ES-I3 (cell line): ENCODE measurements around the gene XIRP1.

Experiments
- H3K36me3 ChIP-seq: 2 replicates; pipeline ENCODE4 v1.6.1; 2013; ENCODE audit warnings: mild to moderate bottlenecking, low read length, control low read depth, moderate library complexity; ENCODE audit not compliant: insufficient read depth
- H3K4me1 ChIP-seq: 2 replicates; pipeline ENCODE4 v1.6.1; 2013; ENCODE audit warnings: mild to moderate bottlenecking, control low read depth, low read length; ENCODE audit not compliant: insufficient read depth
- H3K9ac ChIP-seq: 2 replicates; pipeline ENCODE4 v1.6.1; 2013; ENCODE audit warnings: low read depth, mild to moderate bottlenecking, low read length, moderate library complexity
- H3K9me3 ChIP-seq: 2 replicates; pipeline ENCODE4 v1.6.1; 2013; ENCODE audit warnings: mild to moderate bottlenecking, low read length, moderate library complexity; ENCODE audit not compliant: control insufficient read depth, insufficient read depth

Gene XIRP1

DNA sequence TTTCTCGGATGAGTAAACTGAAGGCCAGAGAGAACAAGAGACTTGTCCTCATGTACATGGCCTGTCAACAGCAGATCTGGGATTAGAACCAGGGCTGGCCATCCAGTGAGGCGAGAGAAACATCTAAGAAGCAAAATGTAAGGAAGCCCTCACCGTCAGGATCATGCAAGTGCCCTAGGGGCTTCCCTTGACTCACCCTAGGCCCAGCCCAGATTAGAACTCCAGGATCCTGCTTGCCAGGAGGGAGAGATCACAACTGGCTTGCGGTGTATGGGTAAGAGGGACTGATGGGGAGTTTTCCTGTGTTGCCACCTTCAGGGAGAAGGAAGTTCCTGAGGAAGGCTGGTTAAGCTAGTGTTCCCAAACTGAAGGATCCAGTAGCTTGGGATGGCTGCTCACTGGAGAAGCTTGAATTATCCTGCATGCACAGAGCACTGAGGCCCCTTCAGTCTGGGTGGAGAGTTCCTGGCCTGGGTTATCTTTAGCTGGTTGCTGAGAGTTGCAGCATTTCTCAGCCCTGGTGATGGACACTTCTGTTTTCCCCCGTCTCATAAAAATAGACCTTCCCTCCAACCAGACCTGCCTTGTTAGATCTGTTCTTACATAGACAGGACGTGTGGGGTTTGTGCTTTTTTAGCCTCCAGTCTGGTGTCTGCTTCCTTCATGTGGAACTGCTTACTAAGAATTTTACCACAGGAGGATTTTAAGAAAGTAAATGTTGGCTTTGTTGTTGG is 28.2 kb upstream of the XIRP1 start:
- 0 out of 2 replicates have a peak, but pooled peaks cover 3% of the 10 kb centered on the region for H3K4me1 ChIP-seq
- H3K9me3 ChIP-seq, result no peaks in the 10 kb centered on the region
- no peaks in the 10 kb centered on the region for H3K36me3 ChIP-seq
- no peak overlapping the region for H3K9ac ChIP-seq

DNA sequence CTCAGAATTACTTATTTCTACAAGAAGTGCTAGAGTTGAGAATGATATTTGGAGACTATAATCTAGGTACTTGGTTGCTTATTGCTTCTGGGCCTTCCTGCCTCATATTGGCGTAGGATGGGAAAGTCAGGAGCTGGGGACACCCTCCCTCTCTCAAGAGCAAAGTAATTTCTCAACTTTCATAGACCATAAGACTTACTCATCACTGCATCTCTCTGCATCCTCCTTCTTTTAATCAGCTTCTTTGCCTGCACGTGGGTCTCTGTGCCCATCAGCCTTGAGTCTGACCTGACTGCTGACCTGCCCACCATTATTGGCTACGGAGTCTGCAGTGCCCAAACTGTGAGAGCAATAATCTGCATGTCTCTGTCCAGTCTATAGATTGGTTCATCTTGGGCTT is 27.3 kb upstream of the XIRP1 start:
- 0 out of 2 replicates have a peak, but pooled peaks cover 3% of the 10 kb centered on the region for H3K4me1 ChIP-seq
- H3K36me3 ChIP-seq, result no peaks in the 10 kb centered on the region
- H3K9me3 ChIP-seq, result no peaks in the 10 kb centered on the region
- no peak overlapping the region for H3K9ac ChIP-seq

DNA sequence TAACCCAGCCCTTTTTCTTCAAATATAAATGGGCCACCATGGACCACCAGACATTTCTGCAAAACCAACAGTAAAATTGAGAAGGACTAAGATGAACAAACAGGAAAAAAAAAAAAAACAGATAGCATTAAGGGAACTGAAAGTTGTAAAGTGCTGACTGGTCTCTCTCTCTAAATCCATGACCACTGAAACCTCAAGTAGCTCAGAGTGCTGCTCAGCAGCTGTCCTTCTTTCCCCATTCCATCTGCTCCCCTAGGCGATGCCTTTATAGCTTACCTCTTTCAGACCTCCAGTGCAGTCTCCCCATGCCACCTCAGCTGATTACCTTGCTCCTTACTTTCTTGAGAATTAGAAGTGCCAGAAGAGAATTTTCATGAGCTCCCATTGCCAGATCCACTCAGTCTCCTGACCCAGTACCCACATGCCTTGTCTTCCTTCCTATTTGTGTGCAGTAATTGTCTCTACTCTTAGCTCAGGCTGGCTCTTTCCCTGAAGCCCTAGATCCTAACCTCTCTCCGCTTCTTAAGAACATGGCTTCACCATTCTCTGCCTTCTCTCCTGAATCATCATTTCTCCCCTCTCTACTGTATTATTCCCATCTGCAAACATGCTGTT is 23.9 kb upstream of the XIRP1 start:
- Histone ChIP-seq H3K9ac (no peak overlapping the region), H3K4me1 (peaks cover 16% of the 10 kb centered on the region; the same call in 1 of the 2 replicates), H3K36me3 (no peaks in the 10 kb centered on the region), H3K9me3 (no peaks in the 10 kb centered on the region)

DNA sequence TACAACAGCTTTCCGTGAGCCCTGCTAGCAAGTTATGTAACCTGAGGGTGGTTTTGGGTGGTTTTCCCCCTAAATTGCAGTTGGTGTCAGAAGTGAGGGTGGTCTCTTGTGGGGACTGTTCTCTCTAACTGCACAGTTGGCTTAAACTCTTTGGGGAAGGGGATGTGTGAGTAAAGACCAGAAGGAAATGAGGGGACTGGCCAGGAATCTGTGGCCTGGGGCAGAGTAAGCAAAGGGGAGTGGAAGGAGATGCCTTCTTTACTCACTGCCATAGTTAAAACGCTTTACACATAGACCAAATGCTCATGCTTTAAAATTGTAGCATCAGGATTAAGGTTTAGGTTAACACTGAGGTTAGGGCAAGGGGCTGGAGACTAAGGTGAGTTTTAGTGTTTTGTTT is 21.2 kb upstream of the XIRP1 start:
- Histone ChIP-seq H3K9me3 (no peaks in the 10 kb centered on the region), H3K4me1 (peaks cover 26% of the 10 kb centered on the region), H3K9ac (no peak overlapping the region), H3K36me3 (no peaks in the 10 kb centered on the region)

DNA sequence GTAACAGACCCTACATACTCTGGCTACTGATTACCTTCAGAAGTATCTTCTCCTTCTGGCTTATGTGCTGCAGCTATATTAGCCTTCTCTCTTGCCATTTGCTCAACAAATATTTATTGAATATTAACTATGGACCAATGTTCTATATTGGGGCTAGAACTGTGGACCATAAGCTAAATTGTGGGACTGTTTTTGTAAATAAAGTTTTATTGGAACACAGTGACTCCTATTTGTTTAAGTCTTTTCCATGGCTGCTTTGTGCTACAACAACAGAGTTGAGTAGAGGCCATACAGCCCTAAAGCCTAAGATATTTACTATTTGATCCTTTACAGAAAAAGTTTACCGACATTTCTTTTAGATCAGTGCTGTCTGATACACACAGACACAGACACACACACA is 20.3 kb upstream of the XIRP1 start:
- no peaks in the 10 kb centered on the region for H3K36me3 ChIP-seq

DNA sequence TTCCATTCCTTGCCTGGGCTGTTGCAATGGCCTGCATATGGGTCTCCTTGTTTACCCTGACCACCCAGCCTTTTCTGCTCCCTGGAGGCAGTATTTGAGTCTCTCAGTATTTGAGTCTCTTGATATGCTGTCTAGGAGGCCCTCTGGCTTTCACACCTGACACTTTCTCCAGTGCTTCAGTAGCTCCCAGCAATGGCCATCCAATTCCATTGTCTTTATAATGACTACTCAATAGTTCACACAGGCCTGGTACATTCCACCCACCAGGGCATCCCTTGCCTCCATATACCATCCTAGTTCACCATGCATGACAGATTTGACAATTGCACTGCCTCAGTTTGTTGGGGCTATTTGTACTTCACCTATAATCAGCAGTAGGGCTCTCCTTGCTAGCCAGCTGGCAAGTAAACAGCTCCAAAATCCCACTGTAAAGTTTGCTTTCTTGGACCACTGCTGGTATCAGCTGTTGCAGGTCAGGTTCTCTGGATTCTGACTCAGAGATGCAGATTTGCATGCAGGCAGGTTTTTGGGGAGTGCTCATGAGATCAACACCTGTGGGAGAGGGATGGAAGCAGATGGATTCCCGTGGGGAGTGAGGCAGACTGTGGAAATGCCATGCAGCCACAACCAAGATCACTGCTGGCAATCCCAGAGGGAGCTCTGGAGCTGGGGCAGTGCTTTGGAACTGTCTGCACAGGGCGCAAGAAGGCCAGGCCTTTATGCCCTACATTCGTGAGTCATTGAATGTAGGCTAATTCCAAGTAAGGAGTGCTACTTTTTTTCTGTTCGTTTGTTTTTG is 19.1 kb upstream of the XIRP1 start:
- Histone ChIP-seq H3K4me1 (peaks cover 33% of the 10 kb centered on the region), H3K9ac (no peak overlapping the region), H3K36me3 (no peaks in the 10 kb centered on the region), H3K9me3 (no peaks in the 10 kb centered on the region)

More for the DNA sequence above, 20.3 kb upstream of the XIRP1 start:
- H3K4me1 ChIP-seq, result peaks cover 32% of the 10 kb centered on the region
- H3K9me3 ChIP-seq, result no peaks in the 10 kb centered on the region
- no peak overlapping the region for H3K9ac ChIP-seq

DNA sequence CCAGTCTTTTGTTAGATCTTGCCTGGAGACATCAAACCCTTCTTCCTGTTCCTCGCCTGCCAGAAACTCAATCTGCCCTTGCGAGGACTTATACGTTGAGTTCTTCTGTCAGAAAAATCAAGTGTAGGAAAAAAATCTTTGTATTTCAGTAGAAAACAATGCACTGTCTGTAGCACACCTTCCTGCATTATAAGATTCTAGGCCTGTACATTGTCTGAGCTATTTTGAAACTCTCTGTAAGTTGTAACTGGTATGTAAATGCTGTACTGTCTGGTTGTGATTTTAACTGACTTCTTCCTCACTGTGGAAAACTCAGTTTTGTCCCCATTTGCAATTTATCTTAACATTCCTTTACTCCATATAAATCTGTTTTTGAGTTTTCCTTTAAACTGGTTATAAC is 17.7 kb upstream of the XIRP1 start:
- Histone ChIP-seq H3K4me1 (peaks cover 33% of the 10 kb centered on the region), H3K36me3 (no peaks in the 10 kb centered on the region), H3K9me3 (no peaks in the 10 kb centered on the region)

DNA sequence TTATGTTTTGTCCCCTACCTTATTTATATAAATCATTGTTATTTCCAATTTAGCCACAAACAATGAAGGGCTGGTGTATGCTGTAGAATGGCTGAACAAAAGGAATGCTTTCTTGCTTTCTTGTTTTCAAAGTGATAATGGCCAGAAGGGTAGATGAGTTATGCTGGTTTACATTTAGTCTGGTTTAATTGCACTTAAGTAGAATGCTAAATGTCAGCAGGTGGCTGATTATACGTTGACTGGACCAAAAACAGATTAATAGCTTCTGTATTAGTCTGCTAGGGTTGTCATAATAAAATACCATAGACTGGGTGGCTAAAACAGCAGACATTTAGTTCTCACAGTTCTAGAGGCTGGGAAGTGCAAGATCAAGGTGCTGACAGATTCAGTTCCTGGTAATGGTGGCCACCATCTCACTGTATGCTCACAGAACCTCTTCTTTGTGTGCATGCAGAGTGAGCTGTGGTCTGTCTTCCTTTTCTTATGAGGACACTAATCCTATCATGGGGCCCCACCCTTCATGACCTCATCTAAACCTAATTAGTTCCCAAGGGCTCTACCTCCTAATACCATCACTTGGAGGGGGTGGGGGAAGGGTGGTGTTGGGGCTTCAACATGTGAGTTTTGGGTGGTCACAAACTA is 17.1 kb upstream of the XIRP1 start:
- H3K36me3 ChIP-seq, result no peaks in the 10 kb centered on the region
- peaks cover 33% of the 10 kb centered on the region for H3K4me1 ChIP-seq
- H3K9me3 ChIP-seq, result no peaks in the 10 kb centered on the region
- H3K9ac ChIP-seq, result no peak overlapping the region

More for the DNA sequence above, 17.7 kb upstream of the XIRP1 start:
- H3K9ac ChIP-seq, result no peak overlapping the region

DNA sequence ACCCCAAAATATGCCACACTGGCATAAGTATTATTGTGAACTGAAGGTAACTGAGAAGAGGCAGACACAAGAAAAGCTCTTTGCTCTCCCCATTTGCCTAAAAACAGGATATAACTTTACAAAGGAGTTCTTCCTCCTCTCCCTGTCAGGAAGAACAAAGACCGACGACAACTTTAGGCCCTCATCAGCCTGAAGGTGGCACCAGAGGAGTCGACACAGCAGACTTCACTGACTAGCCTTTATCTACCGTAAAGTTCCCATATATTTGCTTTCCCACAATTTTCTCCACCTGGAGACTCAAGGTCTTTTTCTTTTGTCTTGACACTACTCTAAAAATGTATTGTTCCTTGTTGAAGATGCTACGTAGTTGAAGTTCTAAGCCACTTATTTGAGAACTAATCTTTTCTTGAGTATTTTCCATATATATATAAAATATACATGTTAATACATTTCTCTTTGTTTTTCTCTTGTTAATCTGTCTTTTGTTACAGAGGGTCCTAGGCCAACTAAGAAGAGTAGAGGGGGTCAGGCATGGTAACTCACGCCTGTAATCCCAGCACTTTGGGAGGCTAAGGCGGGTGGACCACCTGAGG is 16.2 kb upstream of the XIRP1 start:
- H3K9ac ChIP-seq, result no peak overlapping the region
- no peaks in the 10 kb centered on the region for H3K36me3 ChIP-seq

DNA sequence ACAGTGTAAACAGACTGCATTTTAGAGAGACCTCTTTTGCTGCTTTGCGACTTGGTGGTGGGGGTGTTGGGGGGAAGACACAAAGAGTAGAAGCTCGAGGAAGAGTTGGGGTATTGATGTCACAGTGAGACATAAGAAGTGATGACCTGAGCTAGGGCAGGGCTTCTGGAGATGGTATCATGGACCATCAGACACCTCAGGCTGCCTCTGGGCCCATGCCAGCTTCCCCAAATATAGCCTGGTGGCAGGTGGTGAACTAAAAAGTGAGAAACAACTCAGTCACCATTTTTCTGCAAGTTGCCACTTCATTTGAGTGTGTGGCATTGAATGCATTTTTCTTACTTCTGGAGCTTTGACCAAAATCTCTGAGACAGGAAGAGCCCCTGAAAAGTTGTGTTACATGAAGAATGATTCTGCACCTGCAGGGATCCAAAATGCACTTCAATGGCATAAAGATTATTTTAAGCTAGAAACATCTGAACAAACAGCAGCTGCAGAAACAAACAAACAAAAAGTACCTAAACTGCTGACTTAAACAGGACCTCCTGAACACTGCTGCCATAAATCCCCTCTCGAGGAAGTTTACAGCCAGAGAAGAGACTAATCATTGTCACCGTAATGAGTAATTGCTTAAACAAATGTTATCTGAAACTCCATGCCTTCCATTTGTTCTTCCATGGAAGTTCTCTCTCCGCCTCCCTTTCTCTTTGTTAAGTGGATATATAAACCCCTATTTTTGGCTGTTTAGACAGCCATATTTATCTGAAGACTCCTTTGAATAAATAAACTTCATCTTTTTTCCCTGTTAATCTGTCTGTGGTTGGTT is 15.2 kb upstream of the XIRP1 start:
- Histone ChIP-seq H3K36me3 (no peaks in the 10 kb centered on the region), H3K9ac (no peak overlapping the region), H3K4me1 (peaks cover 25% of the 10 kb centered on the region), H3K9me3 (no peaks in the 10 kb centered on the region)

More for the DNA sequence above, 16.2 kb upstream of the XIRP1 start:
- H3K4me1 ChIP-seq, result peaks cover 31% of the 10 kb centered on the region
- H3K9me3 ChIP-seq, result no peaks in the 10 kb centered on the region

DNA sequence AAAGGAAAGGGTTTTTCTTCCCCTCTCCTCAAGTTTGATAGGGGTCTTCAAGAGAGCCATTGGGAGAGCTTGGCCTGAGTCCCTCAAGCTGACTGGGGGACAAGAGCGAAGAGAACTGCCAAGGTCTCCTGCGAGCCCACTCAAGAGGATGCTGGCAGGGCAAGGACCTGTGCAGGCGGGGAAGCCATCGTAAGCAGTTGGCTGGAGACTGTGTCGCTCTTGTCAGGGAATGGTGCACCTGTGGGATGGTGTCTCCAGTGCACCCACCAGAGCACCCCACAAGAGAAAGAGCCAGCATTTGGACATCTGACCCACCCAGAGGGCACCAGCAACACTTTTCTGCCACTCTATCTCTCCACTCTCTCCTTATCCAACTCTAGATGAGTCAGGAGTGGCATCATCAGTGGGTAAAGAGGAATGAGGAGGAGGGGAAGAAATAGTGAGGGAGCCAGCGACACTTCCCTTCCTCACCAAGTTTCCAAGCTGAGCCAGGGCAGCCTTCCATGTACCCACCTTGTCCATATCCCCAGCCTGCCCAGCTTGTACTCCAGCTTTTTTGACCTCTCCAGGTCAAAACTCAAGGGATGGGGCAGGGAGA is 13.6 kb upstream of the XIRP1 start:
- Histone ChIP-seq H3K4me1 (peaks cover 17% of the 10 kb centered on the region), H3K9me3 (no peaks in the 10 kb centered on the region), H3K9ac (no peak overlapping the region), H3K36me3 (no peaks in the 10 kb centered on the region)

DNA sequence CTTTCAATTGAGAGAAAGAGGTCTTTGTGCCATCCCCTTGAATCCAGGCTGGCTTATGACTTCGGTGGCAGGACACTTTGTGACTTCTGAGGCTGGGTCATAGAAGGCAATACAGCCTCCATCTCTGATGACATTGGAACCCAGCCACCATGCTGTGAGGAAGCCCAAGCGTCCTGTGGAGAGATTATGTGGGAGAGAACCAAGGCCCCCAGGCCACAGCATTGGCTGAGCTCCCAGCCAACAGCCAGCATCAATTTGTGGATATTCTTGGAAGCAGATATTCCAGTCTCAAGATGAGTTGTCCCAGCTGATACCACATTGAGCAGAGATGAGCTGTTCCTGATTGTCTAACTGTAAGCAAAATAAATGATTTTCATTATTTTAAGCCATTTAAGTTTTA is 12.7 kb upstream of the XIRP1 start:
- Histone ChIP-seq H3K9ac (no peak overlapping the region), H3K9me3 (no peaks in the 10 kb centered on the region), H3K36me3 (no peaks in the 10 kb centered on the region), H3K4me1 (peaks cover 11% of the 10 kb centered on the region)

DNA sequence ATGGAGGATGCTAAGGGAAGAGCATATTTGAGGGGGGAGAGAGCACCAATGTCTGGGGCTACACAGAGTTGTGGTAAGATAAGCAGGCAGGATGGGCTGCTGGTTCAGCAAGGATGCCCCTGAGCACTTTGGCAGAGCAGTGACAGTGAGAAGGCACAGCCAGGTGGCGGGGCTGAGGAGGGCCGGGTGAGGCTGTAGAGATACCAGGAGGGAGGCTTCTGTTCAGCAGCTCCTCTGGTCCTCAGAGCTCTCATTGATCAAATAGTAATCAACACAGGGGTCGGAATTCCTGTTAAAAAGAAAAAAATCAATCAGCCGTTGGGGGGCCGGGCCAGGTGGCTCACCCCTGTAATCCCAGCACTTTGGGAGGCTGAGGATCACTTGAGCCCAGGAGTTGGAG is 11.5 kb upstream of the XIRP1 start:
- Histone ChIP-seq H3K36me3 (no peaks in the 10 kb centered on the region), H3K9ac (no peak overlapping the region), H3K9me3 (no peaks in the 10 kb centered on the region), H3K4me1 (peaks cover 11% of the 10 kb centered on the region)
